IMR-90 (cell line): Measurements from ENCODE around the gene PLAAT1. TPM values are rescaled to one million over a fixed set of nuclear protein-coding genes. Genes with fewer than 3 reads are reported as not detected.

Source experiments
- ATAC-seq: fragments of 200-7000 bp; cut with Tn5 transposase; 2 replicates; pipeline ENCODE4 v1.9.1; 2020; ENCODE audit warnings: low read depth, mild to moderate bottlenecking, moderate library complexity
- BruUV-seq: library from RNA; stranded (reverse); fragments of 400-500 nt; replicated peaks from 2 replicates; lab custom pipeline; 2021; lab: Mats Ljungman, UMichigan
- CTCF ChIA-PET: fragments of 300-600 bp; formaldehyde crosslinking; extraction: SDS; loops from one replicate; lab custom pipeline; 2021; ENCODE audit warnings: antibody characterized with exemption; lab: Yijun Ruan, JAX
- POLR2A ChIA-PET: fragments of 300-600 bp; sonication (Branson Sonifier 250); formaldehyde crosslinking; loops from one replicate; lab custom pipeline; 2022; ENCODE audit warnings: antibody characterized with exemption; ENCODE audit not compliant: unreplicated experiment; lab: Charles Lee
- DNase-seq: peaks from one replicate; pipeline ENCODE4 v3.0.0; 2013
- H2AFZ ChIP-seq: replicated peaks from 2 replicates; pipeline ENCODE3; 2013; ENCODE audit warnings: low read length, mild to moderate bottlenecking; ENCODE audit not compliant: poor library complexity
- H2AK5ac ChIP-seq: 2 replicates; pipeline ENCODE4 v1.6.1; 2013; ENCODE audit warnings: low read depth, low read length, inconsistent platforms
- H2AK9ac ChIP-seq: replicated peaks from 2 replicates; pipeline ENCODE3; 2013; ENCODE audit warnings: mild to moderate bottlenecking, low read depth, low read length, moderate library complexity; ENCODE audit not compliant: poor library complexity
- H2BK120ac ChIP-seq: 2 replicates; pipeline ENCODE4 v1.6.1; 2013; ENCODE audit warnings: low read depth, low read length, inconsistent platforms
- H2BK15ac ChIP-seq: 3 replicates; pipeline ENCODE4 v1.6.1; 2013; ENCODE audit warnings: low read depth, low read length, inconsistent platforms
- H2BK20ac ChIP-seq: 2 replicates; pipeline ENCODE4 v1.6.1; 2013; ENCODE audit warnings: low read depth, mild to moderate bottlenecking, inconsistent platforms, low read length, moderate library complexity
- H2BK5ac ChIP-seq: 2 replicates; pipeline ENCODE4 v1.6.1; 2013; ENCODE audit warnings: mild to moderate bottlenecking, low read depth, low read length, inconsistent platforms; ENCODE audit not compliant: poor library complexity, severe bottlenecking
- H3K14ac ChIP-seq: replicated peaks from 2 replicates; pipeline ENCODE4 v1.6.1; 2013; ENCODE audit warnings: low read depth, low read length, inconsistent platforms
- H3K18ac ChIP-seq: 2 replicates; pipeline ENCODE4 v1.6.1; 2013; ENCODE audit warnings: low read depth, low read length, control low read depth
- H3K23ac ChIP-seq: 2 replicates; pipeline ENCODE4 v1.6.1; 2013; ENCODE audit warnings: low read depth, low read length, inconsistent platforms
- H3K27ac ChIP-seq: 2 replicates; pipeline ENCODE4 v1.5.1; 2013; ENCODE audit warnings: mild to moderate bottlenecking, control low read depth, low read length; ENCODE audit not compliant: insufficient read depth
- H3K27me3 ChIP-seq: 2 replicates; pipeline ENCODE4 v1.6.1; 2013; ENCODE audit warnings: low read length; ENCODE audit not compliant: control insufficient read depth, insufficient read depth
- H3K36me3 ChIP-seq: 2 replicates; pipeline ENCODE4 v1.6.1; 2013; ENCODE audit warnings: low read length, mixed read lengths; ENCODE audit not compliant: control insufficient read depth, insufficient read depth
- H3K4ac ChIP-seq: 2 replicates; pipeline ENCODE4 v1.6.1; 2013; ENCODE audit warnings: low read depth, low read length, inconsistent platforms
- H3K4me1 ChIP-seq: 2 replicates; pipeline ENCODE4 v1.6.1; 2013; ENCODE audit warnings: low read length, mixed read lengths; ENCODE audit not compliant: control insufficient read depth, insufficient read depth
- H3K4me2 ChIP-seq: 2 replicates; pipeline ENCODE4 v1.6.1; 2013; ENCODE audit warnings: low read depth, mild to moderate bottlenecking, control low read depth, low read length, moderate library complexity
- H3K4me3 ChIP-seq: 2 replicates; pipeline ENCODE4 v1.5.1; 2013; ENCODE audit warnings: low read depth, mild to moderate bottlenecking, control low read depth, low read length, moderate library complexity; ENCODE audit not compliant: insufficient read depth
- H3K56ac ChIP-seq: 2 replicates; pipeline ENCODE4 v1.6.1; 2013; ENCODE audit warnings: low read length, inconsistent platforms; ENCODE audit not compliant: insufficient read depth; ENCODE audit errors: extremely low read depth
- H3K79me1 ChIP-seq, 2 experiments: 2 replicates each; pipeline ENCODE4 v1.6.1; 2013; ENCODE audit warnings: low read length in 2 of 2, inconsistent platforms in 1 of 2, low read depth in 1 of 2
- H3K9ac ChIP-seq: 2 replicates; pipeline ENCODE4 v1.6.1; 2013; ENCODE audit warnings: low read depth, low read length, control low read depth
- H3K9me1 ChIP-seq: 2 replicates; pipeline ENCODE4 v1.6.1; 2013; ENCODE audit warnings: low read length, inconsistent platforms; ENCODE audit not compliant: insufficient read depth
- H3K9me3 ChIP-seq: 2 replicates; pipeline ENCODE4 v1.6.1; 2013; ENCODE audit warnings: low read length; ENCODE audit not compliant: control insufficient read depth, insufficient read depth
- H4K20me1 ChIP-seq: 2 replicates; pipeline ENCODE4 v1.6.1; 2013; ENCODE audit warnings: low read length, inconsistent platforms; ENCODE audit not compliant: insufficient read depth
- H4K5ac ChIP-seq: 2 replicates; pipeline ENCODE4 v1.6.1; 2013; ENCODE audit warnings: mild to moderate bottlenecking, low read depth, low read length, control low read depth
- H4K8ac ChIP-seq, 2 experiments: 2 replicates each; pipeline ENCODE4 v1.6.1; 2013; ENCODE audit warnings: low read depth in 2 of 2, low read length in 2 of 2, control low read depth in 1 of 2, inconsistent platforms in 1 of 2
- H4K91ac ChIP-seq: 2 replicates; pipeline ENCODE4 v1.6.1; 2013; ENCODE audit warnings: low read depth, low read length, inconsistent platforms; ENCODE audit not compliant: insufficient read depth
- CEBPB ChIP-seq: IDR thresholded peaks from 2 replicates; pipeline ENCODE4 v1.6.1; 2012; ENCODE audit warnings: low read depth, low read length, improper control_type of control experiment
- CTCF ChIP-seq: conservative IDR thresholded peaks from 2 replicates; pipeline ENCODE4 v1.5.1; 2012; ENCODE audit warnings: mild to moderate bottlenecking, low read depth, low read length, improper control_type of control experiment
- FOS ChIP-seq: fragments of 150-350 bp; IDR thresholded peaks from 2 replicates; pipeline ENCODE4 v1.6.1; 2016; ENCODE audit warnings: low read depth, low read length
- MAZ ChIP-seq: IDR thresholded peaks from 2 replicates; pipeline ENCODE4 v1.6.1; 2012; ENCODE audit warnings: low read depth, mild to moderate bottlenecking, low read length, improper control_type of control experiment, moderate library complexity, borderline replicate concordance
- MXI1 ChIP-seq: IDR thresholded peaks from 2 replicates; pipeline ENCODE4 v1.6.1; 2012; ENCODE audit warnings: low read depth, mild to moderate bottlenecking, low read length, moderate library complexity, borderline replicate concordance
- POLR2A ChIP-seq: IDR thresholded peaks from 2 replicates; pipeline ENCODE4 v1.6.1; 2012; ENCODE audit warnings: mild to moderate bottlenecking, low read depth, low read length
- RCOR1 ChIP-seq: IDR thresholded peaks from 2 replicates; pipeline ENCODE4 v1.6.1; 2012; ENCODE audit warnings: mild to moderate bottlenecking, low read length, improper control_type of control experiment; ENCODE audit not compliant: insufficient replicate concordance
- RFX5 ChIP-seq: IDR thresholded peaks from 2 replicates; pipeline ENCODE4 v1.8.0; 2012; ENCODE audit warnings: low read depth, mild to moderate bottlenecking, low read length, moderate library complexity
- WGBS, 2 experiments: methylation state at CpG; one replicate each; pipeline versions ENCODE4 v1.1.5 to v1.1.7; 2013; ENCODE audit warnings: missing lambda C conversion rate in 2 of 2; ENCODE audit not compliant: insufficient read length in 1 of 2; ENCODE audit errors: extremely low coverage in 2 of 2; 5-methylcytosine and 5-hydroxymethylcytosine counted together
- dilution Hi-C: fragments of 300-500 bp; cut with HindIII; formaldehyde crosslinking; loops from one replicate; pipeline ENCODE4 v1.14.3; 2018; ENCODE audit warnings: low sequenced_read_pairs; ENCODE audit not compliant: unreplicated experiment
- in situ Hi-C: fragments of 300-500 bp; cut with MboI; formaldehyde crosslinking; loops from 3 replicates; pipeline ENCODE4 v1.14.3; 2019; ENCODE audit warnings: low sequenced_read_pairs, inconsistent platforms, mixed read lengths
- intact Hi-C: fragments of 100-400 bp; cut with micrococcal nuclease; formaldehyde crosslinking; loops from 2 replicates; pipeline ENCODE4 v1.10.0; 2022
- polyA plus RNA-seq, 3 experiments: library from polyadenylated mRNA; depleted of rRNA; stranded (reverse); fragments of >200 nt; gene quantifications; 2 replicates each; pipeline ENCODE4 v1.2.3, GENCODE V29; 2012; ENCODE audit warnings: low replicate concordance in 1 of 3
- total RNA-seq: library from RNA; depleted of rRNA; stranded (reverse); fragments of >200 nt; gene quantifications from 2 replicates; pipeline ENCODE4 v1.2.3, GENCODE V29; 2012
- TF ChIP-seq, protein P1 (sequence below): fragments of 150-350 bp; IDR thresholded peaks from 2 replicates; pipeline ENCODE4 v1.6.1; 2017; ENCODE audit warnings: mild to moderate bottlenecking, antibody characterized with exemption, low read length, low read depth
- TF ChIP-seq, protein P2 (sequence below): fragments of 150-350 bp; IDR thresholded peaks from 2 replicates; pipeline ENCODE4 v1.6.1; 2016; ENCODE audit warnings: low read depth, mild to moderate bottlenecking, low read length, moderate library complexity, borderline replicate concordance

Gene PLAAT1
- total and polyA plus RNA-seq, 2 of the 4 experiments (the other 2 are of a cell fraction) = 0.54 to 0.68 TPM

DNA sequence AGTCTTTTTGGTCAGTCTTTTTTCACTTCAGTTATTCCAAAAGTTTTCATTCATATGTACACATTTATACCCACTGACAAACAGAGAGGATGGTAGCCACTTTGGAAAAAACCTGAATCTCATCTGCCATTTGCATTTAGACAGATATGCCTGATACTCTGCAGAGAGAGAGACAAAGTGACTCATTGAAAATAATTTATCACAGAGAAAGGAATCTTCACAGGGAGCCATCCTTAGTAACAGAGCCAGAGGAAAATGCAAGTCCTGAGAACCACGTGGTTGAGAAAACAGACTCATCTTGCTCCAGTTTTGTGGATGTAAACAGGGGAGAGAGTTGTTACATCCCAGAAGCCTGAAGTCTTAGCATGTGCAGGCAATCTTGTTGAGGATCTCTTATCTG, 28.2 kb upstream of the PLAAT1 start:
- H4K20me1 ChIP-seq = no peaks in the 10 kb centered on the region
- dilution Hi-C loops = no loop called here
- no peak overlapping the region for H2AFZ ChIP-seq
- DNase-seq (no peak), ATAC-seq (no peak)
- H3K79me1 ChIP-seq = no peaks in the 10 kb centered on the region
- H3K18ac ChIP-seq = no peak overlapping the region
- no peak overlapping the region for H2AK5ac ChIP-seq
- H2BK120ac ChIP-seq = no peak overlapping the region
- no peak overlapping the region for H3K14ac ChIP-seq
- BruUV-seq = no TSS peak
- no peak overlapping the region for H4K91ac ChIP-seq
- H2BK15ac ChIP-seq = no peak overlapping the region
- H3K9me3 ChIP-seq = no peaks in the 10 kb centered on the region; the same call in 1 of the 2 replicates
- H3K4me1 ChIP-seq = no peaks in the 10 kb centered on the region
- H2AK9ac ChIP-seq = no peak overlapping the region
- intact Hi-C loops = no loop called here
- no peak overlapping the region for H2BK5ac ChIP-seq
- in situ Hi-C loops = no loop called here
- no peaks in the 10 kb centered on the region for H3K36me3 ChIP-seq
- H4K8ac ChIP-seq = no peak overlapping the region
- no peak overlapping the region for H3K9ac ChIP-seq
- no peak overlapping the region for H3K56ac ChIP-seq
- H3K4ac ChIP-seq = no peak overlapping the region
- H3K9me1 ChIP-seq = no peaks in the 10 kb centered on the region
- TF ChIP-seq CEBPB = no peak
- TF ChIP-seq, protein P1, sequence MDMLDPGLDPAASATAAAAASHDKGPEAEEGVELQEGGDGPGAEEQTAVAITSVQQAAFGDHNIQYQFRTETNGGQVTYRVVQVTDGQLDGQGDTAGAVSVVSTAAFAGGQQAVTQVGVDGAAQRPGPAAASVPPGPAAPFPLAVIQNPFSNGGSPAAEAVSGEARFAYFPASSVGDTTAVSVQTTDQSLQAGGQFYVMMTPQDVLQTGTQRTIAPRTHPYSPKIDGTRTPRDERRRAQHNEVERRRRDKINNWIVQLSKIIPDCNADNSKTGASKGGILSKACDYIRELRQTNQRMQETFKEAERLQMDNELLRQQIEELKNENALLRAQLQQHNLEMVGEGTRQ = no peak
- no peak for TF ChIP-seq MAZ
- TF ChIP-seq RFX5 = no peak
- no peak for TF ChIP-seq MXI1
- TF ChIP-seq POLR2A = no peak
- no peak for TF ChIP-seq RCOR1
- TF ChIP-seq, protein P2, sequence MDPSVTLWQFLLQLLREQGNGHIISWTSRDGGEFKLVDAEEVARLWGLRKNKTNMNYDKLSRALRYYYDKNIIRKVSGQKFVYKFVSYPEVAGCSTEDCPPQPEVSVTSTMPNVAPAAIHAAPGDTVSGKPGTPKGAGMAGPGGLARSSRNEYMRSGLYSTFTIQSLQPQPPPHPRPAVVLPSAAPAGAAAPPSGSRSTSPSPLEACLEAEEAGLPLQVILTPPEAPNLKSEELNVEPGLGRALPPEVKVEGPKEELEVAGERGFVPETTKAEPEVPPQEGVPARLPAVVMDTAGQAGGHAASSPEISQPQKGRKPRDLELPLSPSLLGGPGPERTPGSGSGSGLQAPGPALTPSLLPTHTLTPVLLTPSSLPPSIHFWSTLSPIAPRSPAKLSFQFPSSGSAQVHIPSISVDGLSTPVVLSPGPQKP = no peak
- no peak for TF ChIP-seq CTCF
- no peak for TF ChIP-seq FOS
- ChIA-PET POLR2A (no interaction called here), CTCF (no interaction called here)
- no peak overlapping the region for H2BK20ac ChIP-seq
- no peak overlapping the region for H3K4me3 ChIP-seq
- WGBS, 2 experiments = no CpG with 5 or more reads among the region's 1 CpG
- no peak overlapping the region for H3K27ac ChIP-seq
- H3K23ac ChIP-seq = no peak overlapping the region
- H3K4me2 ChIP-seq = no peak overlapping the region
- H3K27me3 ChIP-seq = no peaks in the 10 kb centered on the region
- no peak overlapping the region for H4K5ac ChIP-seq
